GM18499 (cell line): ENCODE measurements around the gene DTNB.

Experiments used
- ATAC-seq: cut with Tn5 transposase; IDR thresholded peaks from one replicate; pipeline ENCODE4 v1.9.1; 2021; ENCODE audit warnings: moderate number of reproducible peaks; ENCODE audit not compliant: insufficient read depth, unreplicated experiment

The DTNB gene

GRCh38 chr2:25378731-25379490 is 294.5 kb downstream of the DTNB start:
- ATAC-seq = no peak

GRCh38 chr2:25377822-25378421 is 295.5 kb downstream of the DTNB start:
- ATAC-seq = no peak

DNA sequence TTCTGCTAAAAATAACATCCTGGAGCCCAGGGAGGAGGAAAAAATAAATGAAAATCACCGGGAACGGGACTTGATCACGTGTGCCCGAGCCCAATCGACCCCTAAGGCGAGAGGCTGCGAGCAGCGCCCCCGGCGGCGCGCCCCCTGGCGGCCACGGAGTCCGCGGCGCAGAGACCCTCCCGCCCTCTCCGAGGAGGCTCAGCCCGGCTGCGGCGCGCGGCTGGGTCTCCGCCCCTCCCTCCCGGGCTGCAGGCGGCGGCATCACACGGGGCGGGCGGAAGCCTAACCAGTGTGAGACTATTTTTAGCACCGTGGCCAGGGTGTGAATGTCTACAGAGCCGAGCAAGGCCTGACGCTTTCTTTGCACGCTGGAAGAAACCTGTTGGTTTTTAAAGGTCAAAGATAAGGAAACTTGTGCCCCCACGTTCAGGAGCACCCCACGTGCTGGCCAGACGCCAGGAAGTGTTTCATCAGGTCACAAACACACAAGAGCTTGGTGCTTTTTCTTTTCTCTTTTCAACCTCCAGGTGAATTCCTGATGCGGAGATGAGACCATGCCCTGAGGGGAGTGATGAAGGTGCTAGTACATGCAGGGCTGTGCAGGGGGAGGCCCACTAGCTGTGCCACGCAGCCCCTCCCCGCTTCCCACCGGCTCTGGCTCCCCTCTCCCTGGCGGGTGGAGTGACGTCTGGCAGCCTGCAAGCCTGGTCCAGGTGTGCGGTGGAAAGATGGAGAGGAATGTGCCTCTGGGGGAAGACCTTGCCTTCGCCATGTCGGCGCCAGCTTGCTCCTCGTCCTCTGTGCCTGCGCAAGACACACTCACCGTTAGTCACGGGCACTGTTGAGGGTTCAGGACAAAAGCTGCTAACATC is 296.4 kb downstream of the DTNB start:
- peak; percentile 73 for ATAC-seq

DNA sequence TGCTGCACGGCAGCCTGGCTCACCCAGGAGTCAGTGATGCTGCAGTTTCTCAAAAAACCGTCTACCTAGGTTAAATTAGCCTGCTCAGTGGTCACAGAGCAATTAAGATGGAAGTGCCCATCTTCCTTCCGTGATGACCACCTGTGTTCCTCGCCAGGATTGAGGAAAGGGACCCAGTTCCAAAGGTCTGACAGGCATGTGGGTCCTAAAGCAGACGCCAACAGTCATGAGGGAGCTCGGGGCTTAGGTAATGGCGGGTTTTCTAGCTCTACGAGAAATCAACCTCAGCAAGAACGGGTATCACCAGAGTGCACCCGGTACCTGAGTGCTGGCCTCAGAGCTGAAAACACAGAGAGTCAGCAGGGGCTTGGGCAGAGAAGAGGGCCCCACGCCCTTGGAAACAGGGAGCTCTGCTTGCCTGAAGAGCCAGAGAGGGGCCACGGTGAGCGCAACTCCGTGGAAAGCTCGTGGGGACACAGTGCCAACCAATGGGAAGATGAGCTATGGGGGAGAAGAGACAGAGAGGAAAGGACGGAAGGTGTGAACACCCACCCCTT is 297.3 kb downstream of the DTNB start:
- ATAC-seq = no peak

DNA sequence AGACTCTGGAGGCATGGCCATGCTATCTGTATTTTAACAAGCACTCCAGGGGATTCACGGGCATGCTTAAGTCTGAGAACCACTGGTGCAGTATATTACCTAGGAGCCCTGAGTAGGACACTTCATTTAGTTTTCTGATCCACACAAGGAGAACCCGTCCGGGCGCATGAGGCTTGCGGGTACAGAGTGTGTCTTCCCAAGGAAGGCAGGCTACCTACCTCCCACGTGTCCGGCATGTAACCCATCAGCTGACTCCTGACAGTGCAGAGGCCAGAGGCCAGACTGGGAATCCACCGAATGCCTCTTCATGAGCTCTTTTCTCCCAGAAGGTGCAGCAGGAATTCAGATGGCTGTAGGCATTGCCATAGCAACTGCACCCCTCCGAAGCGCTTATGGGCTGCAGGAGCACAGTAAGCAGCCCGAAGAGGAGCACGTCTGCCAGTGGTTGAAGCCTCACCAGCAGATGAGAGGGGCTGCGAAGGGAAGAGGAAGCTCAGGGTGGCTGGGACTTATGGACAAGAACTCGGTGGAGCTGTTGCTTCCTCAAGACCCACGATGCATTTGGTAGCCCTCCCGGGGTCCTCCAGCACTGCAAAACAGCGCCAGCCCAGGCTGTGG is 297.9 kb downstream of the DTNB start:
- ATAC-seq = no peak

DNA sequence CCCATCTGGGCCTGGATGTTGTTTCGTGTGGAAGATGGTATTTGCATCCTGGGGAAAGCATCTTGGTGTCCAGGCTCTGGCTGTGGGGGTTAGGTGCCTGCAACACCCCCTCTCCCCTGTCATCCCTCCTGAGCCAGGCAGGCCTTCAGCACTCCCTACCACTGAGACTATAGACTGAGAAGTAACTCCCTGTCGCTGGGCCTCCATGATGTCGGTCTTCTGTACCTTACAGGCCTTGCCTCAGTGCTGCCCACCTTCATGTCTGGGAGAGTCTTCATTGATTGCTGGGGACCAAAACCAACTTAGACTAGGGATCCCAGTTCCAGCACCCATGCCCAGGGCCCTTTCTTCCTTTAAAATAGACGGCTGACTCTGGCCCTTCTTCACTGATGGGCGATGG is 298.6 kb downstream of the DTNB start:
- ATAC-seq = no peak

DNA sequence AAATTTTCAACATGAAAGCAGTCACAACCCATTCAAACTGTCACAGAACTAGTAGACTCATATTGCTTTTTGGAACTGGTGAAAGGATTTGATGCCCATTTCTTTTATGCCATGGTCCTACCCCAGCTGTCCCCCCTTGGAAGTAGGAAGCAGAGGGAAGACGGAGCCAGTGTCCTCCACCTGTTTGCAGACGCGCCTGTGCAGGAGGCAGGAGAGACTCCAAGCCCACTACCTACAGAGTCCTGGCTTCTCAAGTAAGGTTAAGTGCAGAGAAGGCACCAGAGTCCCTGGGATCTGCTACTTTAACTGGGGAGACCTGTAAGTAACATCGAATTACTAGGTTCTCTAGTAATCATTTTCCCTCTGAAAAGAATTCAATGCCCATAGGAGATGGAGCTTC is 299.0 kb downstream of the DTNB start:
- ATAC-seq = no peak

GRCh38 chr2:25373269-25373981 is 300.0 kb downstream of the DTNB start:
- no peak for ATAC-seq

DNA sequence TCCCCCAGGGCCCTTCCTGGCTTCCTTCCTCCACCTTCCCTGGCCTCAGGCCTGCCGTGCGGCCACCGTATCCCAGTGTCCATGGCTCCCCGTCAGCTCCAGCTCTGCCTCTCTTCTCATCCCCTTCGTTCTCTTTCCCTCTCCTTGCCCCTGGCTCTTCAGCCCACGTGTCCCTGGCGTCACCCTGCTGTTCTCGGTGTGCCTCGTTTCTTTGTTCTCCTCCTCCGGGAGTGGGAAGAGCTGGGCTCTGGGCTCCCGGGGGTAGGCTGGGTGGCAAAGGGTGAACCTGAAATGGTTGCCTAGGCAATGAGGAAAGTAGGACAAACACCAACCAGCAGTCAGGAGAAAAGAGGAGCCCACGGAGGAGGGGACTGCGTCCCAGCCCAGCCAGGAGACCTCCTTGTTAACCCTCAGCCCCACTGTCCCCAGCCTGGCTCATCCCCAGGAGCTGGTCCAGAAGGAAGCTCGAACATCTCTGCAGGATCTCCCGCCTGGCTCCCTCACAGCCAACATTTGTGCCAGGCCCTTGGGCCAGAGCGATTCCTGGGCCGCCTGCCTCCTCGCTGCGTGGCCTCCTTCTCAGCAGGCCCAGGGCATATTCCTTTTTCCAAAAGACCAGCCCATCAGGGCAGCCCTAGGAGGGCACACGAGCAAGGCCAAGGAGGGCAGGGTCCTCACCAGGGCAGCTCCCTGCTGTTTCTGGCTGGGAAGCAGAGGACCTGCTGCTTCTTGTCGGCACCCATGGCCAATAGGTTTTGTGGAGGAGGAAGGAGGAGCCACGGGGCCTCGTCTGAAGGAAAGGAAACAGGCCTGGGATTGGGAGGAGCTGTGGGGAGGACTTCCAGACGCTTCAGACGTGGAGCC is 300.7 kb downstream of the DTNB start:
- ATAC-seq = no peak

- no peak for ATAC-seq
Observed at GRCh38 chr2:25371253-25372241, 301.8 kb downstream of the DTNB start.

GRCh38 chr2:25369876-25370275 is 303.5 kb downstream of the DTNB start:
- no peak for ATAC-seq

- no peak for ATAC-seq
Observed at GRCh38 chr2:25369439-25369838, 303.9 kb downstream of the DTNB start.

- ATAC-seq = no peak
Observed at GRCh38 chr2:25368660-25369059, 304.7 kb downstream of the DTNB start.

DNA sequence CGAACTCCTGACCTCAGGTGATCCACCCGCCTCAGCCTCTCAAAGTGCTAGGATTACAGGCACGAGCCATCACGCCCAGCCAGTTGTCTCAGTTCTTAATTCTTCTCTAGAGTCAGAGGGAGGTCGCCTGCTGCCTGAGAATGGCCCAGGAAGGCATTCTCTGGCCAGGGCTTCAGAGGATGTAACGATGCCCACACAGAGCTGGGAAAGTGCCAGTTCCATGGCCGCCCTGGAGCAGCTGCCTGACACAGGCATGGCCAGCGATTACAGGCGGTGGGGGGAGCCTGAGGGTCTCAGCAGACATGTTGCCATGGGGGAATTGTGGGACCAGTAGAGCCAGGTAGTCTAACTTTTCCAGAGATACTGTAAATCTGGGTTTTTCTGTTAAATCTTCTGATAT is 306.1 kb downstream of the DTNB start:
- ATAC-seq = no peak

- ATAC-seq = no peak
Observed at GRCh38 chr2:25366629-25367028, 306.7 kb downstream of the DTNB start.

DNA sequence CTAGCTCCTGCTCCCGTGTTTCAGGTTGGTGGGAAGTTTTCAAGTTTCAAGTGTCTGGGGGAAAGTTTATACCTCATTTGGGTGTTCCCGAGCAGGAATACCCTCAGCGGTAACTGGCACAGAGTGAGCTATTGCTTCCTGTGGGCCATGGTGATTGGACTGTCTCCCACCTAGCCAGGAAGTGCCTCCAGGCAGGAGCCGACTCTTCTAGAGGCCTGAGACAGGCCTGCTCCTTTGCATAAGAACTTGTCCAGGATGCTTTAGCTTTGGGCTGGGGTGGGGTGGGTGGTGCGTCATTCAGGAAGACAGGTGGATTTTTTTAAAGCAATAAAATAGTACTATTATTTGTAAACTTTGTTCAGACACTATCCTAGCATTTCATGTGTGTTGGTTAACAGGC is 308.1 kb downstream of the DTNB start:
- no peak for ATAC-seq

DNA sequence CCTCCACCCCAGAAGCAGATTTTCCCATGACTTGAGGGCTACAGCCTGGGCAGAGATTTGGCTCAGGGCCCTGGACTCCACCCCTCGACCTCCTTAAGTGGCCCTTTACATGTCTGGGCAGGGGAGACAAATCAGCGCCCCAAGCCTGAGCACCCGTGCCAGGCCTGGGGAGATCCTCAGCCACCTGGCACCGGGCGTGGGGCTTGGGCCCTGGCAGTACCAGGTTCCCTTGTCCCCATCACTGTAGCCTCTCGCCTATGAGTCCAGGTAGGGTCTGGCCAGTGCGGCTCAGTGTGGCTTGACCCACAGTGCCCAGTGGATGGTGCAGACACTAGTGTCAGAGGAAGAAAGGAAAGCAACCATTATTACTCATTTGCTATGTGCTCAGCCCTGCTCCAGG is 309.6 kb downstream of the DTNB start:
- ATAC-seq = no peak
